ENCODE measurements around the gene ANAPC2. TPM values are rescaled to one million over a fixed set of nuclear protein-coding genes. Genes with fewer than 3 reads are reported as not detected.

Gene ANAPC2
- total and polyA plus RNA-seq, 4 donors, result 31.9 to 60.9 (median 41.1) TPM

- no peaks in the 10 kb centered on the region for H3K27me3 ChIP-seq (ENCODE audit: control insufficient read depth in 3 of 3, insufficient read depth in 3 of 3, low read length in 2 of 3)
- H3K9me3 ChIP-seq (ENCODE audit: control insufficient read depth in 4 of 4, insufficient read depth in 3 of 4, low read length in 3 of 4), result no peaks in the 10 kb centered on the region
- ATAC-seq (ENCODE audit: insufficient read depth, low FRiP score) (no peak), DNase-seq (no peak)
- no peak overlapping the region for H3K4me3 ChIP-seq
- WGBS, 2 donors, result 81 to 96% methylated on average over 8 to 10 of the region's 10 CpGs
- H3K27ac ChIP-seq (ENCODE audit: low read depth in 1 of 2, low read length in 1 of 2), result peak overlapping the region in 1 of 2 donors; percentile 24
- peaks cover 0 to 17% (median 2%) of the 10 kb centered on the region in 4 donors for H3K36me3 ChIP-seq (ENCODE audit: control insufficient read depth in 4 of 4, insufficient read depth in 4 of 4, low read length in 4 of 4)
- TF ChIP-seq CTCF (IDR thresholded peaks at IDR 0.05; ENCODE audit: control extremely low read depth, extremely low read depth), result no peak
- no peak overlapping the region for H3K9ac ChIP-seq (ENCODE audit: insufficient read depth in 1 of 2, low read length in 2 of 2)
- peaks cover 2 to 24% (median 17%) of the 10 kb centered on the region in 5 donors for H3K4me1 ChIP-seq (ENCODE audit: control insufficient read depth in 5 of 5, insufficient read depth in 5 of 5, low read length in 5 of 5)
Observed at GRCh38 chr9:137194909-137195308, 6.5 kb upstream of the ANAPC2 start.

DNA sequence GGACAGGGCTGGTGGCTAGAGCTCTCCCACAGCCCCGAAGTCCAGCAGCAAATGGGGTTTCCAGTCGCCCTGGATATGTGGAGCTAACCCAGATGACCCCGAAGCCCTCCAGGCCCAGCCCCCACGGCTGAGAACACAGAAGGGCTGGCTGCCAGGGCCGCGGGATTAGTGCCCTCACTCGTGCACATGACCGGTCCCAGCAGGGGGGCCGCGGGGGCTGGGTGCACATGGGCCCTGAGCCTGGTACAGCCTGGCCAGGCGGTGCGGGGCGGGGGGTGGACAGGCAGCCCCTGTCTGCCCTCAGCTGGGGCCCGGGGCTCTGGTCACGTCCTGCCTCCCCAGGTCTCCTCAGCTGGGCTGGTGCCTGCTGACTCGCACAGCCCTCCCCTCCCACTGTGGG lies 6.0 kb upstream of the ANAPC2 start:
- H3K27me3 ChIP-seq (ENCODE audit: control insufficient read depth in 3 of 3, insufficient read depth in 3 of 3, low read length in 2 of 3), result no peaks in the 10 kb centered on the region
- no peak for TF ChIP-seq CTCF (IDR thresholded peaks at IDR 0.05; ENCODE audit: control extremely low read depth, extremely low read depth)
- H3K27ac ChIP-seq (ENCODE audit: low read depth in 1 of 2, low read length in 1 of 2), result peak overlapping the region in 1 of 2 donors; percentile 24
- no peak overlapping the region for H3K9ac ChIP-seq (ENCODE audit: insufficient read depth in 1 of 2, low read length in 2 of 2)
- no peak overlapping the region for H3K4me3 ChIP-seq
- 75 to 89% methylated on average over 12 to 16 of the region's 16 CpGs for WGBS, 2 donors
- no peak for DNase-seq
- peaks cover 0 to 19% (median 4%) of the 10 kb centered on the region in 4 donors for H3K36me3 ChIP-seq (ENCODE audit: control insufficient read depth in 4 of 4, insufficient read depth in 4 of 4, low read length in 4 of 4)
- peaks cover 7 to 26% (median 19%) of the 10 kb centered on the region in 5 donors for H3K4me1 ChIP-seq (ENCODE audit: control insufficient read depth in 5 of 5, insufficient read depth in 5 of 5, low read length in 5 of 5)
- ATAC-seq (ENCODE audit: insufficient read depth, low FRiP score), result no peak
- H3K9me3 ChIP-seq (ENCODE audit: control insufficient read depth in 4 of 4, insufficient read depth in 3 of 4, low read length in 3 of 4), result no peaks in the 10 kb centered on the region

GRCh38 chr9:137193771-137194170 lies 5.4 kb upstream of the ANAPC2 start:
- Histone ChIP-seq H3K4me1 (ENCODE audit: control insufficient read depth in 5 of 5, insufficient read depth in 5 of 5, low read length in 5 of 5) (peaks cover 8 to 27% (median 16%) of the 10 kb centered on the region in 5 donors), H3K9ac (ENCODE audit: insufficient read depth in 1 of 2, low read length in 2 of 2) (no peak overlapping the region), H3K27ac (ENCODE audit: low read depth in 1 of 2, low read length in 1 of 2) (no peak overlapping the region), H3K4me3 (no peak overlapping the region), H3K36me3 (ENCODE audit: control insufficient read depth in 4 of 4, insufficient read depth in 4 of 4, low read length in 4 of 4) (peaks cover 0 to 19% (median 4%) of the 10 kb centered on the region in 4 donors), H3K9me3 (ENCODE audit: control insufficient read depth in 4 of 4, insufficient read depth in 3 of 4, low read length in 3 of 4) (no peaks in the 10 kb centered on the region), H3K27me3 (ENCODE audit: control insufficient read depth in 3 of 3, insufficient read depth in 3 of 3, low read length in 2 of 3) (no peaks in the 10 kb centered on the region)
- 90 to 92% methylated on average over 14 of the region's 14 CpGs for WGBS, 2 donors
- TF ChIP-seq CTCF (IDR thresholded peaks at IDR 0.05; ENCODE audit: control extremely low read depth, extremely low read depth), result no peak
- ATAC-seq (ENCODE audit: insufficient read depth, low FRiP score) (no peak), DNase-seq (no peak)

GRCh38 chr9:137192859-137193258 lies 4.5 kb upstream of the ANAPC2 start:
- H3K27ac ChIP-seq (ENCODE audit: low read depth in 1 of 2, low read length in 1 of 2), result no peak overlapping the region
- no peak overlapping the region for H3K9ac ChIP-seq (ENCODE audit: insufficient read depth in 1 of 2, low read length in 2 of 2)
- no peak for ATAC-seq (ENCODE audit: insufficient read depth, low FRiP score)
- H3K9me3 ChIP-seq (ENCODE audit: control insufficient read depth in 4 of 4, insufficient read depth in 3 of 4, low read length in 3 of 4), result no peaks in the 10 kb centered on the region
- TF ChIP-seq CTCF (IDR thresholded peaks at IDR 0.05; ENCODE audit: control extremely low read depth, extremely low read depth), result no peak
- H3K4me3 ChIP-seq, result no peak overlapping the region
- H3K27me3 ChIP-seq (ENCODE audit: control insufficient read depth in 3 of 3, insufficient read depth in 3 of 3, low read length in 2 of 3), result no peaks in the 10 kb centered on the region
- peaks cover 8 to 21% (median 13%) of the 10 kb centered on the region in 5 donors for H3K4me1 ChIP-seq (ENCODE audit: control insufficient read depth in 5 of 5, insufficient read depth in 5 of 5, low read length in 5 of 5)
- H3K36me3 ChIP-seq (ENCODE audit: control insufficient read depth in 4 of 4, insufficient read depth in 4 of 4, low read length in 4 of 4), result peaks cover 0 to 19% (median 4%) of the 10 kb centered on the region in 4 donors
- 85 to 93% methylated on average over 2 of the region's 2 CpGs for WGBS, 2 donors
- DNase-seq, result no peak
